ENCODE measurements around the gene UNC5B. TPM values are rescaled to one million over a fixed set of nuclear protein-coding genes. Genes with fewer than 3 reads are reported as not detected.

UNC5B gene
- total RNA-seq, 4 donors from 2014 or later, result 5.3 to 26.6 (median 17.7) TPM

DNA sequence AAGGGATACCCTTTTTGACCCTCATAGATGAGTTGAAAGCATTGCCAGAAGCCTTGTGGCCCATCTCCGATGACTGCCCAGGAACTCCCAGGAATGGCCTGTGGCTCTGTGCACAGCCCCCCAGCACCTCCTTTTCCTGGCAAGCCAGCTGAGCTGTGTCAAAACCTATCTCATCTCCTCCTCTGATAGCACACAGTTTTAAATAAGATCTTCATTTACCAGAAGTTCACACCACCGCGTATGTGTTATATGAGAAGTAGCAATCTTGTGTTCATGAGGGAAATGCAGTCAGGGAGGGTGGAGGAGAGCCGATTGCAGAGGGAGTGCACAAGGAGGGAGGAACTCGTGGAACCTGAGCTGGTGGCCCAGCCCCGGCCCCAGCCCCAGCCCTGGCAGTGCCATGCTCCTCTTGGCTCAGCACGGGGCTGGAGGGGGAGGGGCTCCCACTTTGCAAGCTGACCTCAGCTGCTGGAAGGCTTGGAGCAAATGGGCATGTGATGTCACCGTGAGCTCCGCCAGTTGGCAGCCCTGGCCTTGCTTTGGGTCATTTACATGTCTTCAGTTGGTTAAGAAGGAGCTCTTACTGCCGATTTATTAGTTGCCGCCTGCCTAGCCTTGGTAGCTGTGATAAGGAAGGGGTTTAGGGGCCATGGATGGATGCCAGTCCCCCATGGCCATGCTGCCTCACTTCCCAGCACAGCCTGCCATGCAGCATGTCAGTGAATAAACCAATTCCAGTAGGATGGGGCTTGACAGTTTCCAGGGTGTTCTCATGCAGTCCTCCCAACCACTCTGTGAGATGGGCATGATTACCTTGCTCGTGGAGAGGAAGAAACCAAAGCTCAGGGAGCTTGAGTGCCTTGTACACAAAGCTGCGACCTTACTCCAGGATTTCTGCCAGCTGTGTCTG, 20.0 kb downstream of the UNC5B start:
- H3K27me3 ChIP-seq, result no peaks in the 10 kb centered on the region
- peak overlapping the region in 1 of 2 donors; percentile 80 for H3K27ac ChIP-seq
- H3K9me3 ChIP-seq, result no peaks in the 10 kb centered on the region
- H3K4me1 ChIP-seq, result peaks cover 17 to 35% of the 10 kb centered on the region in 2 donors
- H3K36me3 ChIP-seq, result no peaks in the 10 kb centered on the region
- peak; percentile 72 to 78 for DNase-seq
- H3K4me3 ChIP-seq, result no peak overlapping the region
- intact Hi-C loops (cut with DNase I; ENCODE audit: low total_unique reads), result no loop called here
- no peak for TF ChIP-seq POLR2A (IDR thresholded peaks at IDR 0.05)

DNA sequence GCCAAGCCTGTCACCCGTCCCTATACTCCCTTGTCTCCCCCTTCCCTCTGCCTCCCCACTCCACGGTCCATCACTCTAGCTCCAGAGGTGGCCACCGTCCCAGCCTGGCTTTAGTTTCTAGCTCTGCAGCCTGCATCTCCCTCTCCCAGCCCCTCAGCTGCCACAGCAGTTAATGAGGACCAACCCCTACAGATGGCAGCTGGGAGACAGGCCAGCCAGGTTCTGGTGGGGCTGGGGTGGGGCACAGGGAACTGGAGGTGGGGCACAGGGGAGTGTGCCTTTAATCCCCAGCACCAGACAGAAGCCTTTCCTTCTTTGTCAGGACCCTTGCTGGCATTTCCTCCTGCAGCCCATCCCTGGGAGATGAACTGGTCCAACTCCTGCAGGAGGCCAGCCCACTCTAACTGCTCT, 21.1 kb downstream of the UNC5B start:
- intact Hi-C loops (cut with DNase I; ENCODE audit: low total_unique reads), result no loop called here
- DNase-seq, result no peak
- Histone ChIP-seq H3K4me1 (peaks cover 17 to 36% of the 10 kb centered on the region in 2 donors), H3K27me3 (no peaks in the 10 kb centered on the region), H3K27ac (peak overlapping the region; percentile 34 to 80), H3K4me3 (no peak overlapping the region), H3K9me3 (no peaks in the 10 kb centered on the region), H3K36me3 (no peaks in the 10 kb centered on the region)
- TF ChIP-seq POLR2A (IDR thresholded peaks at IDR 0.05), result no peak
- TF ChIP-seq, protein P1, sequence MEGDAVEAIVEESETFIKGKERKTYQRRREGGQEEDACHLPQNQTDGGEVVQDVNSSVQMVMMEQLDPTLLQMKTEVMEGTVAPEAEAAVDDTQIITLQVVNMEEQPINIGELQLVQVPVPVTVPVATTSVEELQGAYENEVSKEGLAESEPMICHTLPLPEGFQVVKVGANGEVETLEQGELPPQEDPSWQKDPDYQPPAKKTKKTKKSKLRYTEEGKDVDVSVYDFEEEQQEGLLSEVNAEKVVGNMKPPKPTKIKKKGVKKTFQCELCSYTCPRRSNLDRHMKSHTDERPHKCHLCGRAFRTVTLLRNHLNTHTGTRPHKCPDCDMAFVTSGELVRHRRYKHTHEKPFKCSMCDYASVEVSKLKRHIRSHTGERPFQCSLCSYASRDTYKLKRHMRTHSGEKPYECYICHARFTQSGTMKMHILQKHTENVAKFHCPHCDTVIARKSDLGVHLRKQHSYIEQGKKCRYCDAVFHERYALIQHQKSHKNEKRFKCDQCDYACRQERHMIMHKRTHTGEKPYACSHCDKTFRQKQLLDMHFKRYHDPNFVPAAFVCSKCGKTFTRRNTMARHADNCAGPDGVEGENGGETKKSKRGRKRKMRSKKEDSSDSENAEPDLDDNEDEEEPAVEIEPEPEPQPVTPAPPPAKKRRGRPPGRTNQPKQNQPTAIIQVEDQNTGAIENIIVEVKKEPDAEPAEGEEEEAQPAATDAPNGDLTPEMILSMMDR (IDR thresholded peaks at IDR 0.05), result no peak

DNA sequence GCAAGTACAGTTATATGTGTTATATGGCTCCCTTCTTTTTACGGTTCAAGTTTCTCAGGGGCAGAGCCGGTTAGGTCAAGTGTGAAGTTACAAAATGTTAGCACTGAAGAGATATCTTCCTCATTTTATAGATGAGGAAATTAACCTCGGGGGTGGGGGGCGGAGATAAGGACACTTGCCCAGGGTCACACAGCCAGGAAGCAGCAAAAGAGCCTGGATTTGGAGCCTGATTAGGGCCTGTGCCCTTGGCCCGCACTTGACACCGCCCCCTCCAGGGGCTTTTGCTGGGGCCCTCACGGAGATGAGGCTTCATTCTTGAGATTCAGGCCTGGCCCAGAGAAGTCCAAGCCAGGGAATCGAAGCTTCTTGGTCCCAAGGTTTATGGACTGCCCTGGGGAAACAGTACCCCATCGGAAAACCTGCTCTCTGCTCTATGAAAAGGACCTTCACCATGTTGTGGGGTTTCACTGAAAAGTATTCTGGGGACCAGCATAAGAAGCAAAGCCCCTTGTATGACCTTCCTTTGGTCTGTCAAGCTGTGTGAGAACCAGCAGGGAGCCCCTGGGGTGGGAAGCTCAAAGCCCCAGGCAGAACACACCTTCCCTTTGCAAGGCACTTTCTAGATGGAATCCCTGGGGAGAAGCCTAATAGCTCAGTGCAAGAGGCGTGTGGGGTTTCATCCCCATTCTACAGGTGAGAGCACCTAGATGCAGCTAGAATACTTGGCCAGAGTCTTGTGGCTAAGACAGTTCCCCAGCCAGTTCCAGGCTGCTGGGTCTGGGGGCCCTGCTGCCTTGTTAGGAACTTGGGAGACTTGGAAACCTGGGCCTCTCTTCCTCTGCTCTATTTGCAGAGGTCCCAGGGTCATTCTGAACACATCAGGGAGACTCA, 21.9 kb downstream of the UNC5B start:
- Histone ChIP-seq H3K27ac (peak overlapping the region; percentile 34 to 80), H3K36me3 (no peaks in the 10 kb centered on the region), H3K4me1 (peaks cover 17 to 36% of the 10 kb centered on the region in 2 donors), H3K4me3 (no peak overlapping the region), H3K9me3 (no peaks in the 10 kb centered on the region), H3K27me3 (no peaks in the 10 kb centered on the region)
- intact Hi-C loops (cut with DNase I; ENCODE audit: low total_unique reads), result no loop called here
- no peak for DNase-seq
- no peak for TF ChIP-seq POLR2A (IDR thresholded peaks at IDR 0.05)
- TF ChIP-seq, protein P1 (IDR thresholded peaks at IDR 0.05), result no peak

DNA sequence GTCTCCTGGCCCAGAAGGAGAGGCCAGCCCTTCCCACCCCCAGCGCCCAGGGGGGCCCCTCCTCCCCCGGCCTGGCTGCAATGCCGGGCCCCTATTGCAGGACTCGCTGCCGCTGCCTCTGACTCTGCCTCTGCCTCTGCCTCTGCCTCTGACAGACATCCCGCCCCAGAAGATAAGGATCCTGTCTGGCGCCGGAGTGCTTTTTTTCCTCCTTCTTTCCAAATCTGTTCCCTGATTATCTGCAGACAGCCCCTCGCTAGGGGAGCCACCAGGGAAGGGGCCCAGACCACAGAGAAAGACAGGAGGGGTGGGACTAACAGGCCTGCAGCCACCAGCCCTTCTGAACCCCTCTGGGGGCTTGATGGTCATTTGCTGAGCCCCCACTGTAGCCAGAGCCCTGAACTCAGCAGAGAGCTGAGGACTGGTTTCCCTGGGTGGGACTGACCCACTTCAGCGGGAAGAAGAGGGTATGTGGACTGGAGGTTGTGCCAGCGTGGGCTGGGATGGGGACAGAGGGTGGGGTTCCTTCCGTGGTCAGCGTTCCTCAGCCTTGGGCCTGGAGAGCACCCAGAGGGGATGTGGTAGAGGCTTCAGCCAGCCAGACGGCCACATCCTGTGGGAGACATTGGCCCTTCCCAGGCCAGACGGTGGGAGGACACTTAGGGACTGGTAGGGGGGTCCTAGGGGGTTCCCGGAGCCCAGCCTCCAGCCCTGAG, 22.8 kb downstream of the UNC5B start:
- no peaks in the 10 kb centered on the region for H3K9me3 ChIP-seq
- DNase-seq, result peak; percentile 65 to 79
- no peaks in the 10 kb centered on the region for H3K27me3 ChIP-seq
- intact Hi-C loops (cut with DNase I; ENCODE audit: low total_unique reads), result no loop called here
- no peaks in the 10 kb centered on the region for H3K36me3 ChIP-seq
- H3K27ac ChIP-seq, result peak overlapping the region; percentile 34 to 80
- no peak overlapping the region for H3K4me3 ChIP-seq
- no peak for TF ChIP-seq POLR2A (IDR thresholded peaks at IDR 0.05)
- TF ChIP-seq, protein P1 (IDR thresholded peaks at IDR 0.05), result no peak
- H3K4me1 ChIP-seq, result peaks cover 17 to 36% of the 10 kb centered on the region in 2 donors

DNA sequence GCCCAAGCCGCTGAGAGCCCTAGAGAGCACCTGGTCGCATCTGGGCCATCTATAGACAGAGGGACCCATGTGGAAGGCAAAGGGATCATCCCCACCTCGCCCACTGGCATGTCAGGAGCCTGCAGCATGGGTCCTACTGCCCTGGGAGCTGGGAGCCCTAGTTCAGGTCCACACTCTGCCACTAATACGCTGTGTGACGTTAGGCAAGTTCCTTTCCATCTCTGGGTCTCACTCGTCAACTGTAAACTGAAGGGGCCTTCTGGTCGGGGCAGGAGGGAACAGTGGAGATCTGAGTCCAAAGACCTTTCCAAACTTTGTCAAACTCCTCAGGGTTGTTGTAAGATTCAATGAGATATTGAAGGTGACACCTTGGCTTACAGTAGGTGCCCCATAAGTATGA, 23.4 kb downstream of the UNC5B start:
- no peaks in the 10 kb centered on the region for H3K9me3 ChIP-seq
- no peak overlapping the region for H3K4me3 ChIP-seq
- TF ChIP-seq, protein P1 (IDR thresholded peaks at IDR 0.05), result no peak
- TF ChIP-seq POLR2A (IDR thresholded peaks at IDR 0.05), result no peak
- intact Hi-C loops (cut with DNase I; ENCODE audit: low total_unique reads), result no loop called here
- DNase-seq, result no peak
- peaks cover 21 to 36% of the 10 kb centered on the region in 2 donors for H3K4me1 ChIP-seq
- peak overlapping the region; percentile 34 to 80 for H3K27ac ChIP-seq
- H3K27me3 ChIP-seq, result no peaks in the 10 kb centered on the region
- no peaks in the 10 kb centered on the region for H3K36me3 ChIP-seq
